Measurements from ENCODE around the gene PEA15. TPM values are rescaled to one million over a fixed set of nuclear protein-coding genes. Genes with fewer than 3 reads are reported as not detected.

Gene PEA15
- total RNA-seq, 1 experiment from 2014 or later: 56.3 TPM

DNA sequence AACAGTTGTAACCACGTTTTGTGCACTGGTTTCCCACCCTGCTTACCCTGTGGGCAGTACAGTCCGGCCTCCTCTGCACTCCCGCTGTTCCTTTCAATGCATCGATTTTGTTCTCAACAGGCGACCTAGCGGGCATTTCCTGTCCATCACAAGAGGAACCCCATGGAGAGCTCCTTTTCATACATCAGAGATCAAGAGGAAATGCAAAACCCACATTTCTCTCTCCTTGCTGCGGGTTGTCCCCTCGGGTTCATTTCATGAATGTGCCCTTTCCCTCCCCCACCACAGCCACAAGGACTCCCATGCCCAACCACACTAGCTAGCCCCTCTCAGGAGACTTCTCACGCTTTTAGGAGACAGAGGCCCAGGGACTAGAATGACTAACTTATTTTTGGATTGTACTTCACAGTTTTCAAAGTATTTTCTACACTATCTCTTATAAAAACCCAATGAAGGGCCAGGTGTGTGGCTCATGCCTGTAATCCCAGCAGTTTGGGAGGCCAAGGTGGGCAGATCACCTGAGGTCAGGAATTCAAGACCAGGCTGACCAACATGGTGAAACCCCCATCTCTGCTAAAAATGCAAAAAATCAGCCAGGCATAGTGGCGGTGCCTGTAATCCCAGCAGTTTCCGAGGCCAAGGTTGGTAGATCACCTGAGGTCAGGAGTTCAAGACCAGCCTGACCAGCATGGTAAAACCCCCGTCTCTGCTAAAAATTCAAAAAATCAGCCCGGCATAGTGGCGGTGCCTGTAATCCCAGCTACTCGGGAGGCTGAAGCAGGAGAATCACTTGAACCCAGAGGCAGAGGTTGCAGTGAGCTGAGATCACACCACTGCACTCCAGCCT, 35.4 kb upstream of the PEA15 start (continued):
- TF ChIP-seq, protein P1, sequence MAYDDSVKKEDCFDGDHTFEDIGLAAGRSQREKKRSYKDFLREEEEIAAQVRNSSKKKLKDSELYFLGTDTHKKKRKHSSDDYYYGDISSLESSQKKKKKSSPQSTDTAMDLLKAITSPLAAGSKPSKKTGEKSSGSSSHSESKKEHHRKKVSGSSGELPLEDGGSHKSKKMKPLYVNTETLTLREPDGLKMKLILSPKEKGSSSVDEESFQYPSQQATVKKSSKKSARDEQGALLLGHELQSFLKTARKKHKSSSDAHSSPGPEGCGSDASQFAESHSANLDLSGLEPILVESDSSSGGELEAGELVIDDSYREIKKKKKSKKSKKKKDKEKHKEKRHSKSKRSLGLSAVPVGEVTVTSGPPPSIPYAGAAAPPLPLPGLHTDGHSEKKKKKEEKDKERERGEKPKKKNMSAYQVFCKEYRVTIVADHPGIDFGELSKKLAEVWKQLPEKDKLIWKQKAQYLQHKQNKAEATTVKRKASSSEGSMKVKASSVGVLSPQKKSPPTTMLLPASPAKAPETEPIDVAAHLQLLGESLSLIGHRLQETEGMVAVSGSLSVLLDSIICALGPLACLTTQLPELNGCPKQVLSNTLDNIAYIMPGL (CRISPR knock-in tag; IDR thresholded peaks at IDR 0.05): 0 out of 2 replicates have a peak, but pooled peaks have one; percentile 6
- TF ChIP-seq ZNF138 (CRISPR knock-in tag; conservative IDR thresholded peaks at IDR 0.05) (no peak), TEAD1 (CRISPR knock-in tag; IDR thresholded peaks at IDR 0.05) (peak; percentile 75; the same call in 1 of the 2 replicates), NFE2L1 (CRISPR knock-in tag; IDR thresholded peaks at IDR 0.05) (0 out of 2 replicates have a peak, but pooled peaks have one; percentile 9), ZBTB21 (CRISPR knock-in tag; IDR thresholded peaks at IDR 0.05; ENCODE audit: borderline replicate concordance) (peak; percentile 60; the same call in 1 of the 2 replicates), PRRX2 (CRISPR knock-in tag; IDR thresholded peaks at IDR 0.05) (0 out of 2 replicates have a peak, but pooled peaks have one; percentile 48), RELA (CRISPR knock-in tag; IDR thresholded peaks at IDR 0.05; ENCODE audit: borderline replicate concordance) (no peak), TEAD4 (CRISPR knock-in tag; IDR thresholded peaks at IDR 0.05) (no peak), TP53 (CRISPR knock-in tag; IDR thresholded peaks at IDR 0.05) (no peak), NFYB (CRISPR knock-in tag; conservative IDR thresholded peaks at IDR 0.05; ENCODE audit: low read depth) (no peak), NFATC4 (CRISPR knock-in tag; IDR thresholded peaks at IDR 0.05) (no peak)
- TF ChIP-seq, protein P2, sequence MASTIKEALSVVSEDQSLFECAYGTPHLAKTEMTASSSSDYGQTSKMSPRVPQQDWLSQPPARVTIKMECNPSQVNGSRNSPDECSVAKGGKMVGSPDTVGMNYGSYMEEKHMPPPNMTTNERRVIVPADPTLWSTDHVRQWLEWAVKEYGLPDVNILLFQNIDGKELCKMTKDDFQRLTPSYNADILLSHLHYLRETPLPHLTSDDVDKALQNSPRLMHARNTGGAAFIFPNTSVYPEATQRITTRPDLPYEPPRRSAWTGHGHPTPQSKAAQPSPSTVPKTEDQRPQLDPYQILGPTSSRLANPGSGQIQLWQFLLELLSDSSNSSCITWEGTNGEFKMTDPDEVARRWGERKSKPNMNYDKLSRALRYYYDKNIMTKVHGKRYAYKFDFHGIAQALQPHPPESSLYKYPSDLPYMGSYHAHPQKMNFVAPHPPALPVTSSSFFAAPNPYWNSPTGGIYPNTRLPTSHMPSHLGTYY (CRISPR knock-in tag; IDR thresholded peaks at IDR 0.05): peak; percentile 60; the same call in 1 of the 2 replicates
- TF ChIP-seq, protein P3, sequence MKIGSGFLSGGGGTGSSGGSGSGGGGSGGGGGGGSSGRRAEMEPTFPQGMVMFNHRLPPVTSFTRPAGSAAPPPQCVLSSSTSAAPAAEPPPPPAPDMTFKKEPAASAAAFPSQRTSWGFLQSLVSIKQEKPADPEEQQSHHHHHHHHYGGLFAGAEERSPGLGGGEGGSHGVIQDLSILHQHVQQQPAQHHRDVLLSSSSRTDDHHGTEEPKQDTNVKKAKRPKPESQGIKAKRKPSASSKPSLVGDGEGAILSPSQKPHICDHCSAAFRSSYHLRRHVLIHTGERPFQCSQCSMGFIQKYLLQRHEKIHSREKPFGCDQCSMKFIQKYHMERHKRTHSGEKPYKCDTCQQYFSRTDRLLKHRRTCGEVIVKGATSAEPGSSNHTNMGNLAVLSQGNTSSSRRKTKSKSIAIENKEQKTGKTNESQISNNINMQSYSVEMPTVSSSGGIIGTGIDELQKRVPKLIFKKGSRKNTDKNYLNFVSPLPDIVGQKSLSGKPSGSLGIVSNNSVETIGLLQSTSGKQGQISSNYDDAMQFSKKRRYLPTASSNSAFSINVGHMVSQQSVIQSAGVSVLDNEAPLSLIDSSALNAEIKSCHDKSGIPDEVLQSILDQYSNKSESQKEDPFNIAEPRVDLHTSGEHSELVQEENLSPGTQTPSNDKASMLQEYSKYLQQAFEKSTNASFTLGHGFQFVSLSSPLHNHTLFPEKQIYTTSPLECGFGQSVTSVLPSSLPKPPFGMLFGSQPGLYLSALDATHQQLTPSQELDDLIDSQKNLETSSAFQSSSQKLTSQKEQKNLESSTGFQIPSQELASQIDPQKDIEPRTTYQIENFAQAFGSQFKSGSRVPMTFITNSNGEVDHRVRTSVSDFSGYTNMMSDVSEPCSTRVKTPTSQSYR (CRISPR knock-in tag; IDR thresholded peaks at IDR 0.05): peak; percentile 56; the same call in 1 of the 2 replicates
- TF ChIP-seq, protein P4, sequence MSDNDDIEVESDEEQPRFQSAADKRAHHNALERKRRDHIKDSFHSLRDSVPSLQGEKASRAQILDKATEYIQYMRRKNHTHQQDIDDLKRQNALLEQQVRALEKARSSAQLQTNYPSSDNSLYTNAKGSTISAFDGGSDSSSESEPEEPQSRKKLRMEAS (CRISPR knock-in tag; IDR thresholded peaks at IDR 0.05): no peak
- TF ChIP-seq, protein P5, sequence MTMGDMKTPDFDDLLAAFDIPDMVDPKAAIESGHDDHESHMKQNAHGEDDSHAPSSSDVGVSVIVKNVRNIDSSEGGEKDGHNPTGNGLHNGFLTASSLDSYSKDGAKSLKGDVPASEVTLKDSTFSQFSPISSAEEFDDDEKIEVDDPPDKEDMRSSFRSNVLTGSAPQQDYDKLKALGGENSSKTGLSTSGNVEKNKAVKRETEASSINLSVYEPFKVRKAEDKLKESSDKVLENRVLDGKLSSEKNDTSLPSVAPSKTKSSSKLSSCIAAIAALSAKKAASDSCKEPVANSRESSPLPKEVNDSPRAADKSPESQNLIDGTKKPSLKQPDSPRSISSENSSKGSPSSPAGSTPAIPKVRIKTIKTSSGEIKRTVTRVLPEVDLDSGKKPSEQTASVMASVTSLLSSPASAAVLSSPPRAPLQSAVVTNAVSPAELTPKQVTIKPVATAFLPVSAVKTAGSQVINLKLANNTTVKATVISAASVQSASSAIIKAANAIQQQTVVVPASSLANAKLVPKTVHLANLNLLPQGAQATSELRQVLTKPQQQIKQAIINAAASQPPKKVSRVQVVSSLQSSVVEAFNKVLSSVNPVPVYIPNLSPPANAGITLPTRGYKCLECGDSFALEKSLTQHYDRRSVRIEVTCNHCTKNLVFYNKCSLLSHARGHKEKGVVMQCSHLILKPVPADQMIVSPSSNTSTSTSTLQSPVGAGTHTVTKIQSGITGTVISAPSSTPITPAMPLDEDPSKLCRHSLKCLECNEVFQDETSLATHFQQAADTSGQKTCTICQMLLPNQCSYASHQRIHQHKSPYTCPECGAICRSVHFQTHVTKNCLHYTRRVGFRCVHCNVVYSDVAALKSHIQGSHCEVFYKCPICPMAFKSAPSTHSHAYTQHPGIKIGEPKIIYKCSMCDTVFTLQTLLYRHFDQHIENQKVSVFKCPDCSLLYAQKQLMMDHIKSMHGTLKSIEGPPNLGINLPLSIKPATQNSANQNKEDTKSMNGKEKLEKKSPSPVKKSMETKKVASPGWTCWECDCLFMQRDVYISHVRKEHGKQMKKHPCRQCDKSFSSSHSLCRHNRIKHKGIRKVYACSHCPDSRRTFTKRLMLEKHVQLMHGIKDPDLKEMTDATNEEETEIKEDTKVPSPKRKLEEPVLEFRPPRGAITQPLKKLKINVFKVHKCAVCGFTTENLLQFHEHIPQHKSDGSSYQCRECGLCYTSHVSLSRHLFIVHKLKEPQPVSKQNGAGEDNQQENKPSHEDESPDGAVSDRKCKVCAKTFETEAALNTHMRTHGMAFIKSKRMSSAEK (CRISPR knock-in tag; IDR thresholded peaks at IDR 0.05; ENCODE audit: borderline replicate concordance): no peak
